Measurements from ENCODE around the gene ACOT13. TPM values are rescaled to one million over a fixed set of nuclear protein-coding genes. Genes with fewer than 3 reads are reported as not detected.
A peak's percentile ranks its signal among the peaks of the same experiment; 100 is the strongest.
"Not testable (repeated sequence)": the region's sequence is repeated elsewhere in the genome, so short reads cannot be mapped to it uniquely, and the experiment has no call there.

The ACOT13 gene
- total RNA-seq, 1 experiment from 2014 or later = 15.7 TPM

DNA sequence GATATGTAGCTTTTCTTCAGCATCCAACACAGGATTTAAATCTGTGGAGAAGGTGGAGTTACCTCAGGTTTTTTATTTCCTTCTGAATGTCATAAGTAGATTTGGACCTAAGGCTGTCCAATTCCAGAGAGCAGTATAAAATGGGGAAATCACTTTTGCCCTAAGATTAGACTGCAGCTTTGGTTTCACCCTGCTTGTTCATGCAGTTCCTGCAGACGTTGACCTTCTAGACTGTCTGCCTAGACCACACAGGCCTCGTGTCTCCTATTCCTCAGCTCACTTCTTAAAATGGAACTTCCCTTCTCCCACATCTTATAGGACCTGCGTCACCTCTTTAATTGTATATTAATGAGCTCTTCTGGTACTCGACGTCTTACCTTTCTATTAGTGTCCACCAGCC lies 78.0 kb downstream of the ACOT13 start:
- no peak for DNase-seq
- 0 out of 2 replicates have a peak overlapping the region, but pooled peaks have one; percentile 23 for H2AFZ ChIP-seq (ENCODE audit: low read length)
- peaks cover 8% of the 10 kb centered on the region for H3K4me1 ChIP-seq (ENCODE audit: low read length)
- no peak overlapping the region for H3K9ac ChIP-seq (ENCODE audit: low read length)
- no peaks in the 10 kb centered on the region for H3K27me3 ChIP-seq (ENCODE audit: low read length)
- no peaks in the 10 kb centered on the region for H3K79me2 ChIP-seq (ENCODE audit: low read length)
- no peak overlapping the region for H3K27ac ChIP-seq (ENCODE audit: low read length)
- H3K36me3 ChIP-seq (ENCODE audit: insufficient read depth, low read length) = no peaks in the 10 kb centered on the region
- H4K20me1 ChIP-seq (ENCODE audit: insufficient read depth, low read depth, low read length) = no peaks in the 10 kb centered on the region
- H3K9me3 ChIP-seq (ENCODE audit: low read length) = no peaks in the 10 kb centered on the region
- H3K4me3 ChIP-seq (ENCODE audit: low read length) = no peak overlapping the region
- H3K4me2 ChIP-seq (ENCODE audit: low read depth, low read length, poor library complexity, severe bottlenecking) = no peak overlapping the region
- no peaks in the 10 kb centered on the region for H3K9me2 ChIP-seq (replicated peaks; ENCODE audit: insufficient read depth, low read length)

DNA sequence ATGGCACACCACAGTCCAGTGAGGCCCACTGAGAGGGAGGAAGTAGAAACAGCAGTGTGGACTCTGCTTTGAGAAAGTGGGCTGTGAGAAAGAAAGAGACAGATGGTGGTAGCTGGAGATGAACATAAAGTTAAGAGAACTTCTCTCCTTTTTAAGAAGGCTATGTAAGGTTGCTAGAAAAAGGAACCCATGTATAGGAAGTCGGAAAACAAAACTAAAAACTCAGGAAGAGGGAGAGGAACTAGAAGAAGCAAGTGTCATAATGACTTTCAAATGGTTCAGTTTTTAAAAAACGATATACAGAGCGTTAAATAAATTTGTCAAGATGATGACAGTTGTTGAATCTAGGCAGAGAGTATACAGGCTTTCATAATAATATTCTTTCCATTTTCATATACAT lies 82.4 kb downstream of the ACOT13 start:
- H3K9me2 ChIP-seq (replicated peaks; ENCODE audit: insufficient read depth, low read length) = no peaks in the 10 kb centered on the region

DNA sequence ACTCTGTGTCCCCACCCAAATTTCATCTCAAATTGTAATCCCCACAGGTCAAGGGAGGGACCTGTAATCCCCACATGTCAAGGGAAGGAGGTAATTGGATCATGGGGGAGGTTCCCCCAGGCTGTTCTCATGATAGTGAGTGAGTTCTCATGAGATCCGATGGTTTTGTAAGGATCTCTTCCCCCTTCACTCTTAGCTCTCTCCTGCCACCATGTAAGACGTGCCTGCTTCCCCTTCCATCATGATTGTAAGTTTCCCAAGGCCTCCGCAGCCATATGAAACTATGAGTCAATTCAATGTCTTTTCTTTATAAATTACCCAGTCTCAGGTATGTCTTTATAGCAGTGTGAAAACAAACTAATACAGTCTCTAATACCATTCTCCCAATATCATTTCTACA lies 84.0 kb downstream of the ACOT13 start:
- not testable (repeated sequence) for DNase-seq; H3K9me2 ChIP-seq (replicated peaks; ENCODE audit: insufficient read depth, low read length); H3K79me2 ChIP-seq (ENCODE audit: low read length); H3K27me3 ChIP-seq (ENCODE audit: low read length); H3K27ac ChIP-seq (ENCODE audit: low read length); H2AFZ ChIP-seq (ENCODE audit: low read length); H3K4me1 ChIP-seq (ENCODE audit: low read length); H3K9ac ChIP-seq (ENCODE audit: low read length); H4K20me1 ChIP-seq (ENCODE audit: insufficient read depth, low read depth, low read length); H3K4me2 ChIP-seq (ENCODE audit: low read depth, low read length, poor library complexity, severe bottlenecking); H3K36me3 ChIP-seq (ENCODE audit: insufficient read depth, low read length); H3K9me3 ChIP-seq (ENCODE audit: low read length); H3K4me3 ChIP-seq (ENCODE audit: low read length)

More for the DNA sequence above, 82.4 kb downstream of the ACOT13 start:
- no peak overlapping the region for H2AFZ ChIP-seq (ENCODE audit: low read length)
- peaks cover 4% of the 10 kb centered on the region; the same call in 1 of the 2 replicates for H3K27me3 ChIP-seq (ENCODE audit: low read length)
- H4K20me1 ChIP-seq (ENCODE audit: insufficient read depth, low read depth, low read length) = no peaks in the 10 kb centered on the region
- peaks cover 7% of the 10 kb centered on the region; the same call in 1 of the 2 replicates for H3K9me3 ChIP-seq (ENCODE audit: low read length)
- H3K79me2 ChIP-seq (ENCODE audit: low read length) = no peaks in the 10 kb centered on the region
- no peak overlapping the region for H3K4me3 ChIP-seq (ENCODE audit: low read length)
- H3K9ac ChIP-seq (ENCODE audit: low read length) = no peak overlapping the region
- H3K27ac ChIP-seq (ENCODE audit: low read length) = no peak overlapping the region
- 0 out of 2 replicates have a peak, but pooled peaks cover 5% of the 10 kb centered on the region for H3K36me3 ChIP-seq (ENCODE audit: insufficient read depth, low read length)
- no peak for DNase-seq
- no peaks in the 10 kb centered on the region; the same call in 1 of the 2 replicates for H3K4me1 ChIP-seq (ENCODE audit: low read length)
- no peak overlapping the region for H3K4me2 ChIP-seq (ENCODE audit: low read depth, low read length, poor library complexity, severe bottlenecking)

DNA sequence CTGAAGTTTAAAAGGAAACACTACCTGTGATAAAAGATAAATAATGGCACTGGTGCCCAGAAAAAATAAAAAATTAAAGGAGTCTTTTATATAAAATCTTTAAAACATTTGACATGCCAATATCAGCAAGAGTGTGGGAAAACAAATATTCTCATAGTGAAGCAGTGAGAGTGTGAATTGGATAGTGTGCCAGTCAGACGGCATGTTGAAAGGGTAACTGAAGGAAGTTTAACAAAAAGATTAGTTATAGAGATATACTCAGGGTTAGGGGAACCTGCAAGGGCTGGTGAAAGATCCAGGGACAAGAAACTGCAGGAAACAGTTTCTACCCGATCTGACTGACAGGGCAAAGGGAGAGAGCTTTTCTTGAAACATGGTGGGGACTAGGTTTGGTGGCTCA lies 85.6 kb downstream of the ACOT13 start:
- Histone ChIP-seq H3K9me2 (replicated peaks; ENCODE audit: insufficient read depth, low read length) (no peaks in the 10 kb centered on the region), H3K9ac (ENCODE audit: low read length) (no peak overlapping the region), H3K36me3 (ENCODE audit: insufficient read depth, low read length) (0 out of 2 replicates have a peak, but pooled peaks cover 5% of the 10 kb centered on the region), H3K9me3 (ENCODE audit: low read length) (peaks cover 7% of the 10 kb centered on the region; the same call in 1 of the 2 replicates), H3K4me3 (ENCODE audit: low read length) (no peak overlapping the region), H3K27me3 (ENCODE audit: low read length) (peaks cover 4% of the 10 kb centered on the region; the same call in 1 of the 2 replicates), H2AFZ (ENCODE audit: low read length) (no peak overlapping the region), H4K20me1 (ENCODE audit: insufficient read depth, low read depth, low read length) (no peaks in the 10 kb centered on the region), H3K4me2 (ENCODE audit: low read depth, low read length, poor library complexity, severe bottlenecking) (no peak overlapping the region), H3K27ac (ENCODE audit: low read length) (no peak overlapping the region), H3K79me2 (ENCODE audit: low read length) (no peaks in the 10 kb centered on the region), H3K4me1 (ENCODE audit: low read length) (no peaks in the 10 kb centered on the region)
- no peak for DNase-seq

DNA sequence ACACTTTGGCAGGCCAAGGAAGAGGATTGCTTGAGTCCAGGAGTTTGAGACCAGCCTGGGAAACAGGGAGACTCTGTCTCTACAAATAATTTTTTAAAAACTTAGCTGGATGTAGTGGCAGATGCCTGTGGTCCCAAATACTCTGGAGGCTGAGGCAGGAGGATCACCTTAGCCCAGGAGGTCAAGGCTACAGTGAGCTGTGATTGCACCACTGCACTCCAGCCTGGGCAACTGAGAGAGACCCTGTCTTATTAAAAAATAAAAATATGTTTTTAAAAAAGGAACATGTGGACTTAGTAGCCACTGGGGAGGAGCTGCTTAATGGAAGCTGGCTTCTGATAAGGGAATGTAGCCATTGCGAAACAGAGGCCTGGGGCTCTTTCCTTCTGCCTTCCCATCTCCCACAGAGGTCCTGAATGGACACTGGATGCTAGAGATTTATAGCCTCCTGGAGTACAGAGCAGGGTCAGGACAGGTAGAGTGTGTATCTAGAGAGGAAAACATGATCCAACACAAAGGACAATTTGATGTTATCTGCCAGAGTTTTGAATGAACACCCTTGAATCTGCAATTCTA lies 86.1 kb downstream of the ACOT13 start:
- Histone ChIP-seq H4K20me1 (ENCODE audit: insufficient read depth, low read depth, low read length) (no peaks in the 10 kb centered on the region), H3K9ac (ENCODE audit: low read length) (no peak overlapping the region), H2AFZ (ENCODE audit: low read length) (no peak overlapping the region), H3K27me3 (ENCODE audit: low read length) (peaks cover 4% of the 10 kb centered on the region; the same call in 1 of the 2 replicates), H3K9me2 (replicated peaks; ENCODE audit: insufficient read depth, low read length) (no peaks in the 10 kb centered on the region), H3K79me2 (ENCODE audit: low read length) (no peaks in the 10 kb centered on the region), H3K4me1 (ENCODE audit: low read length) (no peaks in the 10 kb centered on the region), H3K27ac (ENCODE audit: low read length) (no peak overlapping the region), H3K4me3 (ENCODE audit: low read length) (no peak overlapping the region), H3K4me2 (ENCODE audit: low read depth, low read length, poor library complexity, severe bottlenecking) (no peak overlapping the region), H3K36me3 (ENCODE audit: insufficient read depth, low read length) (0 out of 2 replicates have a peak, but pooled peaks cover 5% of the 10 kb centered on the region), H3K9me3 (ENCODE audit: low read length) (peaks cover 7% of the 10 kb centered on the region; the same call in 1 of the 2 replicates)
- DNase-seq = no peak

DNA sequence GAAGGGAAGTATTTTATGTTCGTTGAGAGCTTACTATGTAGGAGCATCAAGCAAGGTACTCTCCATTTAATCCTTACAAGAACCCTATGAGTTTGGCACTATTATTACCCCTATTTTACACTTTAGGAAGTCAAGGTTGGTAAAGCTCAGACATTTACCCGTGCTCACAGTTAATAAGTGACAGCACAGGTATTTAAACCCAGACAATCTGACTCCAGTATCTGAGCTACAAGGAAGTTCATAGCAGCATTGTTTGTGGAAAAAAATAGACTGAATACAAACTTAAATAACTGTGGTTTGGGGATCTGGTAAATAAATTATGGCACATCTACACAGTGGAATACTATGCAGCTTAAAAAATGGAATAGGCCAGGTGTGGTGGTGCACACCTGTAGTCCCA lies 86.7 kb downstream of the ACOT13 start:
- Histone ChIP-seq H3K4me3 (ENCODE audit: low read length) (no peak overlapping the region), H2AFZ (ENCODE audit: low read length) (no peak overlapping the region), H3K27ac (ENCODE audit: low read length) (no peak overlapping the region), H3K79me2 (ENCODE audit: low read length) (no peaks in the 10 kb centered on the region), H3K4me2 (ENCODE audit: low read depth, low read length, poor library complexity, severe bottlenecking) (no peak overlapping the region), H4K20me1 (ENCODE audit: insufficient read depth, low read depth, low read length) (no peaks in the 10 kb centered on the region), H3K4me1 (ENCODE audit: low read length) (no peaks in the 10 kb centered on the region), H3K36me3 (ENCODE audit: insufficient read depth, low read length) (0 out of 2 replicates have a peak, but pooled peaks cover 5% of the 10 kb centered on the region), H3K9me3 (ENCODE audit: low read length) (peaks cover 7% of the 10 kb centered on the region; the same call in 1 of the 2 replicates), H3K9ac (ENCODE audit: low read length) (no peak overlapping the region), H3K9me2 (replicated peaks; ENCODE audit: insufficient read depth, low read length) (no peaks in the 10 kb centered on the region), H3K27me3 (ENCODE audit: low read length) (peaks cover 4% of the 10 kb centered on the region; the same call in 1 of the 2 replicates)
- DNase-seq = no peak

DNA sequence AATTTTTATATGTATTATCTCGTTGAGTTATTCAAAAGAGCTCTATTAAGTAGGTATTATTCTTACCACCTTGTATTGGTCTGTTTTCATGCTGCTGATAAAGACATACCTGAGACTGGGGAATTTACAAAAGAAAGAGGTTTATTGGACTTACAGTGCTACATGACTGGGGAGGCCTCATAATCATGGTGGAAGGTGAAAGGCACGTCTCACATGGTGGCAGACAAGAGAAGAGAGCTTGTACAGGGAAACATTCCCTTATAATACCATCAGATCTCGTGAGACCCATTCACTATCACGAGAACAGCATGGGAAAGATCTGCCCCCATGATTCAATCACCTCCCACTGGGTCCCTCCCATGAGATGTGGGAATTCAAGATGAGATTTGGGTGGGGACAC lies 87.5 kb downstream of the ACOT13 start:
- not testable (repeated sequence) for H2AFZ ChIP-seq (ENCODE audit: low read length); DNase-seq; H3K4me1 ChIP-seq (ENCODE audit: low read length); H3K9me3 ChIP-seq (ENCODE audit: low read length); H3K4me3 ChIP-seq (ENCODE audit: low read length); H3K9ac ChIP-seq (ENCODE audit: low read length); H3K36me3 ChIP-seq (ENCODE audit: insufficient read depth, low read length); H3K9me2 ChIP-seq (replicated peaks; ENCODE audit: insufficient read depth, low read length); H3K79me2 ChIP-seq (ENCODE audit: low read length); H3K4me2 ChIP-seq (ENCODE audit: low read depth, low read length, poor library complexity, severe bottlenecking); H3K27me3 ChIP-seq (ENCODE audit: low read length); H3K27ac ChIP-seq (ENCODE audit: low read length); H4K20me1 ChIP-seq (ENCODE audit: insufficient read depth, low read depth, low read length)

All from Karpas-422 (cell line).